ENCODE results near the gene CCSER1. TPM values are rescaled to one million over a fixed set of nuclear protein-coding genes. Genes with fewer than 3 reads are reported as not detected.

The CCSER1 gene
- total and polyA plus RNA-seq, 2 experiments from 2014 or later = not detected

DNA sequence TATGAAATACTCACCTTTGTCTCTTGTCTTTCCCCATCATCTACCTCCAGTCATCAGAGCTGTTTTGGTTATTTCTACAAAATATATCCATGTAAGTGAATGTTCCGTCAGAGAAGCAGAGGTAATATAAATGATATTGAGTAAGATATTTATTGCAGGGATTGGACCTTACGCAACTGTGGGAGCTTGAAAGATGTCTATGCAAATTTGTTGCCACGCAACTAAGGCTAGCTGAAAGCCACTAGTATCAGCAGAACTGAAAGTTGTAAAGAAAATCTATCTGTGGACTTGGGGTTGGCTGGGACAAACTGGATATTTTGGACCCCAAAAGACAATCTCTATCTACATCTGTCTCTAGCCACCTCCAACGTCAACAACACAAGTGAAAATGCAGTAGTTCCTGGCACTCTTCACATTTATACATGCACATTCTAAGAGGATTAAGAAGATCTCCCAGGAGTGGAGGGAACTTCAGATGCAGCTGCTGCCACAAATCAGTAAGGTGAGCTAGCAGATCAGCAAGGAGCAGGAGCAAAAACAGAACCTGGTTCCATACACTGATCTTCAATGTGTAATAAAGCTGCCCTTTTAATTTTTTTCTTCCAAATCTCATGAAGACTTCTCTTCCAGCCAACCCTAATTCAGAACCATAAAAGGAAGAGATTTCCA is 8.5 kb upstream of the CCSER1 start:
- Histone ChIP-seq H3K4me2 (ENCODE audit: unreplicated experiment) (no peak overlapping the region), H3K9me2 (ENCODE audit: insufficient read depth) (no peaks in the 10 kb centered on the region), H3K27ac (no peak overlapping the region), H3F3A (ENCODE audit: insufficient read depth) (no peaks in the 10 kb centered on the region), H3K79me2 (ENCODE audit: insufficient read depth) (no peaks in the 10 kb centered on the region), H4K20me1 (ENCODE audit: insufficient read depth) (no peaks in the 10 kb centered on the region), H3K27me3 (replicated peaks; ENCODE audit: insufficient read depth) (no peaks in the 10 kb centered on the region), H2AFZ (no peak overlapping the region), H3K4me1 (ENCODE audit: insufficient read depth) (no peaks in the 10 kb centered on the region), H3K4me3 (no peak overlapping the region), H3K36me3 (ENCODE audit: low read depth) (no peaks in the 10 kb centered on the region), H3K9me3 (ENCODE audit: low read depth) (no peaks in the 10 kb centered on the region), H3K9ac (no peak overlapping the region)
- DNase-seq = no peak
- WGBS, 2 experiments (ENCODE audit: low coverage in 1 of 2, low lambda C conversion rate in 2 of 2, missing lambda C conversion rate in 2 of 2) = 21 to 23% methylated on average over 4 of the region's 4 CpGs
- TF ChIP-seq EZH2 (IDR thresholded peaks at IDR 0.05; ENCODE audit: insufficient read depth, poor library complexity, severe bottlenecking) (no peak), EZH2phosphoT487 (IDR thresholded peaks at IDR 0.05; ENCODE audit: insufficient read depth, low read depth) (no peak)
- in situ Hi-C loops (cut with MboI) = no loop called here

DNA sequence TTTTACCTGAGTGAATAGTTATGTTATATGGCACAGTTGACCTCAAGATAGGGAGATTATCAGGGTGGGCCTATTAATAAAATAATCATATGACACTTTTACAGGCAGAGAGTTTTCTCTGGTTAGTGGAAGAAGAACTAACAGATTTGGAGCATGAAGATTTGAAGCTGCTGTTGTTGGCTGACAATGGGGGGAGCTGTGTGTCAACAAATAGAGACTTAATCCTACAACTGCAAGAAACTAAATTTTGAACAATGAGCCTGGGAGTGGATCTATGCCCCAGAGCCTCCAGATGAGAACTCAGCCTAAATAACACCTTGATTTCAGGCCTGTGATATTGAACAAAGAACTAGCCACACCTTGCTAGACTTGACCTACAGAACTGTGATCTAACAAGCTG is 7.2 kb upstream of the CCSER1 start:
- H3K9me3 ChIP-seq (ENCODE audit: low read depth) = no peaks in the 10 kb centered on the region
- H3K79me2 ChIP-seq (ENCODE audit: insufficient read depth) = no peaks in the 10 kb centered on the region
- H3K9me2 ChIP-seq (ENCODE audit: insufficient read depth) = no peaks in the 10 kb centered on the region
- DNase-seq = no peak
- no peaks in the 10 kb centered on the region for H3F3A ChIP-seq (ENCODE audit: insufficient read depth)
- H3K27ac ChIP-seq = no peak overlapping the region
- no peaks in the 10 kb centered on the region for H3K36me3 ChIP-seq (ENCODE audit: low read depth)
- no peak for TF ChIP-seq EZH2phosphoT487 (IDR thresholded peaks at IDR 0.05; ENCODE audit: insufficient read depth, low read depth)
- TF ChIP-seq EZH2 (IDR thresholded peaks at IDR 0.05; ENCODE audit: insufficient read depth, poor library complexity, severe bottlenecking) = no peak
- no peak overlapping the region for H3K4me3 ChIP-seq
- H4K20me1 ChIP-seq (ENCODE audit: insufficient read depth) = no peaks in the 10 kb centered on the region
- no peaks in the 10 kb centered on the region for H3K27me3 ChIP-seq (replicated peaks; ENCODE audit: insufficient read depth)
- no peak overlapping the region for H3K4me2 ChIP-seq (ENCODE audit: unreplicated experiment)
- H3K4me1 ChIP-seq (ENCODE audit: insufficient read depth) = no peaks in the 10 kb centered on the region
- H3K9ac ChIP-seq = no peak overlapping the region
- H2AFZ ChIP-seq = no peak overlapping the region
- in situ Hi-C loops (cut with MboI) = no loop called here

DNA sequence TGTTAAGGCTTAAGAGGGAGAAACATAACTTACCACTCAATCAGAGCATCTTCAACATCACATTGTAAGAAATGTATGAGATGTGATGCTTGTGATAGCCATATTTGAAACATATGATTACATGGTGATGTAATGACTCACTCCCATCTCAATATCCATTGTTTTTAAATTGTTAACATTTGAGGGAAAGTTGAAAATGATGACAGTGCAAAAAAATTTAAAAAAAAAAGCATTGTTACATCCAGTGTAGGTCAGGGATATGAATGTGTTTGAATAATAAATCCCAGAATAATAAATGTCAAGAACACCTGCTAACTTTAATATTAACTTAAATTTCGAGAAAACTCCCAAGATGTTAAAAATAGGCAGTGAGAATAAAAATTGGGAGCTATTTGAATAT is 6.4 kb upstream of the CCSER1 start:
- H3K4me3 ChIP-seq = no peak overlapping the region
- H4K20me1 ChIP-seq (ENCODE audit: insufficient read depth) = no peaks in the 10 kb centered on the region
- H3K27me3 ChIP-seq (replicated peaks; ENCODE audit: insufficient read depth) = no peaks in the 10 kb centered on the region
- H3K9me3 ChIP-seq (ENCODE audit: low read depth) = no peaks in the 10 kb centered on the region
- DNase-seq = no peak
- H3F3A ChIP-seq (ENCODE audit: insufficient read depth) = no peaks in the 10 kb centered on the region
- 0% methylated on average over 1 of the region's 1 CpG for WGBS, 2 experiments (ENCODE audit: low coverage in 1 of 2, low lambda C conversion rate in 2 of 2, missing lambda C conversion rate in 2 of 2)
- H3K4me2 ChIP-seq (ENCODE audit: unreplicated experiment) = no peak overlapping the region
- no peaks in the 10 kb centered on the region for H3K4me1 ChIP-seq (ENCODE audit: insufficient read depth)
- H3K9ac ChIP-seq = no peak overlapping the region
- H2AFZ ChIP-seq = no peak overlapping the region
- no peak overlapping the region for H3K27ac ChIP-seq
- H3K9me2 ChIP-seq (ENCODE audit: insufficient read depth) = no peaks in the 10 kb centered on the region
- in situ Hi-C loops (cut with MboI) = no loop called here
- H3K36me3 ChIP-seq (ENCODE audit: low read depth) = no peaks in the 10 kb centered on the region
- no peak for TF ChIP-seq EZH2phosphoT487 (IDR thresholded peaks at IDR 0.05; ENCODE audit: insufficient read depth, low read depth)
- no peak for TF ChIP-seq EZH2 (IDR thresholded peaks at IDR 0.05; ENCODE audit: insufficient read depth, poor library complexity, severe bottlenecking)
- no peaks in the 10 kb centered on the region for H3K79me2 ChIP-seq (ENCODE audit: insufficient read depth)

DNA sequence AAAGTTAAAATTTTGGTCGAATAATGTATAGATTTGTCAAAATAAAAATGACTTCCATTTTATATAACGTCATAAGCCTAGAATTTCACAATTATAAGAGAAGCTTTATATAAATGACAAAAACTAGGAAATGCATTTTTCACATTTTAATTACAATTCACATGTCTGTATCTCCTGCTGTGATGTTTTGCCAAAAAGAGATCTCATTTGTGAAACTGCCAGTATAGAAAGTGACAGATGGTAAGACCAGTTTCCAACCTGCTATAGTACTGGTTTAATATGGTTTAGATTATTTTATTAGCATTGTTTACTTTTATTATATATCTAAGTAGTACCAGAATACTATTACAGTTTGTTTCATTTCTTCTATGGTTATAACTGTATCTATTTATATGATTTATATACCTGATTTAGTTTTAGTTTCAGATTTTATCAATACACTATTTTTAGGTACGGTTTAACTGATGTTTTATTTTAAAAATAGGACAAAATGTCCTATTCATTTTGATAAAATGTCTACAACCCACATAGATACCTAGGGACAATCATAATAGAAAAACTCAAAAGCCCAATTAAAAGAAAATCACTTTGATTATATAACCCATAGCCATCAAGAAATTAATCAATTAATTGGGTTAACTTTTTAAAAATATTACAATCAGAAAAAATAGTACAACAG is 5.4 kb upstream of the CCSER1 start:
- no peak for TF ChIP-seq EZH2 (IDR thresholded peaks at IDR 0.05; ENCODE audit: insufficient read depth, poor library complexity, severe bottlenecking)
- no peak for TF ChIP-seq EZH2phosphoT487 (IDR thresholded peaks at IDR 0.05; ENCODE audit: insufficient read depth, low read depth)
- peaks cover 3% of the 10 kb centered on the region for H3K27me3 ChIP-seq (replicated peaks; ENCODE audit: insufficient read depth)
- no peak overlapping the region for H3K9ac ChIP-seq
- WGBS, 2 experiments (ENCODE audit: low coverage in 1 of 2, low lambda C conversion rate in 2 of 2, missing lambda C conversion rate in 2 of 2) = 10 to 15% methylated on average over 3 of the region's 3 CpGs
- in situ Hi-C loops (cut with MboI) = no loop called here
- no peak overlapping the region for H3K4me2 ChIP-seq (ENCODE audit: unreplicated experiment)
- no peak for DNase-seq
- no peaks in the 10 kb centered on the region for H3F3A ChIP-seq (ENCODE audit: insufficient read depth)
- no peaks in the 10 kb centered on the region for H3K4me1 ChIP-seq (ENCODE audit: insufficient read depth)
- H4K20me1 ChIP-seq (ENCODE audit: insufficient read depth) = no peaks in the 10 kb centered on the region
- no peak overlapping the region for H3K27ac ChIP-seq
- no peak overlapping the region for H2AFZ ChIP-seq
- H3K79me2 ChIP-seq (ENCODE audit: insufficient read depth) = no peaks in the 10 kb centered on the region
- H3K36me3 ChIP-seq (ENCODE audit: low read depth) = no peaks in the 10 kb centered on the region
- H3K4me3 ChIP-seq = no peak overlapping the region
- no peaks in the 10 kb centered on the region for H3K9me3 ChIP-seq (ENCODE audit: low read depth)
- no peaks in the 10 kb centered on the region for H3K9me2 ChIP-seq (ENCODE audit: insufficient read depth)

Data from GM23248 (cell line).